ENCODE results near the gene EIF3L.
A peak's percentile ranks its signal among the peaks of the same experiment; 100 is the strongest.

The EIF3L gene

GRCh38 chr22:37906364-37907008, 57.3 kb downstream of the EIF3L start:
- DNase-seq = peak; percentile 29

GRCh38 chr22:37907036-37907954, 58.1 kb downstream of the EIF3L start:
- DNase-seq = no peak

GRCh38 chr22:37909766-37910165, 60.5 kb downstream of the EIF3L start:
- DNase-seq = no peak

- no peak for DNase-seq
Measured at GRCh38 chr22:37910890-37911672, 61.9 kb downstream of the EIF3L start.

GRCh38 chr22:37911697-37912096, 62.5 kb downstream of the EIF3L start:
- DNase-seq = no peak

- no peak for DNase-seq
Measured at GRCh38 chr22:37912171-37912570, 63.0 kb downstream of the EIF3L start.

- DNase-seq = no peak
Measured at GRCh38 chr22:37913233-37913721, 64.1 kb downstream of the EIF3L start.

GRCh38 chr22:37916311-37916710, 67.1 kb downstream of the EIF3L start:
- no peak for DNase-seq

GRCh38 chr22:37917874-37918548, 68.8 kb downstream of the EIF3L start:
- DNase-seq = no peak

GRCh38 chr22:37918580-37919270, 69.5 kb downstream of the EIF3L start:
- no peak for DNase-seq

- DNase-seq = no peak
Measured at GRCh38 chr22:37920126-37920525, 70.9 kb downstream of the EIF3L start.

GRCh38 chr22:37922191-37922590, 73.0 kb downstream of the EIF3L start:
- DNase-seq = no peak

GRCh38 chr22:37923927-37924326, 74.7 kb downstream of the EIF3L start:
- no peak for DNase-seq

GRCh38 chr22:37924386-37925065, 75.3 kb downstream of the EIF3L start:
- no peak for DNase-seq

- DNase-seq = no peak
Measured at GRCh38 chr22:37925330-37925729, 76.1 kb downstream of the EIF3L start.

- DNase-seq = no peak
Measured at GRCh38 chr22:37925767-37926166, 76.5 kb downstream of the EIF3L start.

GRCh38 chr22:37926358-37926757, 77.1 kb downstream of the EIF3L start:
- DNase-seq = no peak

GRCh38 chr22:37926771-37927636, 77.8 kb downstream of the EIF3L start:
- DNase-seq = no peak

GRCh38 chr22:37927637-37927936, 78.4 kb downstream of the EIF3L start:
- no peak for DNase-seq

GRCh38 chr22:37929390-37929789, 80.2 kb downstream of the EIF3L start:
- no peak for DNase-seq

All from activated CD4-positive, alpha-beta T cell treated with anti-CD3 and anti-CD28 coated beads, Interleukin-2, amount 50 U/mL, for 16 hours (primary cell).